Right kidney (tissue), 1 donor: ENCODE results near the gene AGAP1.
"Not testable (repeated sequence)": the region's sequence is repeated elsewhere in the genome, so short reads cannot be mapped to it uniquely, and the experiment has no call there.

Source experiments
- DNase-seq: peaks from one replicate; pipeline ENCODE4 v3.0.0-alpha.2; 2016

AGAP1 gene

GRCh38 chr2:236046715-236047114, 552.9 kb downstream of the AGAP1 start:
- no peak for DNase-seq

GRCh38 chr2:236047176-236047575, 553.3 kb downstream of the AGAP1 start:
- DNase-seq: no peak

GRCh38 chr2:236047886-236048540, 554.2 kb downstream of the AGAP1 start:
- DNase-seq: no peak

- no peak for DNase-seq
Measured at GRCh38 chr2:236049981-236050380, 556.1 kb downstream of the AGAP1 start.

- no peak for DNase-seq
Measured at GRCh38 chr2:236051351-236051750, 557.5 kb downstream of the AGAP1 start.

GRCh38 chr2:236051806-236052205, 558.0 kb downstream of the AGAP1 start:
- DNase-seq: no peak

GRCh38 chr2:236052206-236052605, 558.4 kb downstream of the AGAP1 start:
- DNase-seq: no peak

GRCh38 chr2:236052926-236053821, 559.3 kb downstream of the AGAP1 start:
- no peak for DNase-seq

- no peak for DNase-seq
Measured at GRCh38 chr2:236054125-236054524, 560.3 kb downstream of the AGAP1 start.

GRCh38 chr2:236054621-236055305, 560.9 kb downstream of the AGAP1 start:
- no peak for DNase-seq

- DNase-seq: no peak
Measured at GRCh38 chr2:236055471-236055870, 561.6 kb downstream of the AGAP1 start.

GRCh38 chr2:236056141-236056540, 562.3 kb downstream of the AGAP1 start:
- DNase-seq: no peak

GRCh38 chr2:236057375-236057774, 563.5 kb downstream of the AGAP1 start:
- DNase-seq: no peak

GRCh38 chr2:236061497-236061896, 567.7 kb downstream of the AGAP1 start:
- DNase-seq: no peak

GRCh38 chr2:236061899-236062298, 568.1 kb downstream of the AGAP1 start:
- DNase-seq: no peak

- not testable (repeated sequence) for DNase-seq
Measured at GRCh38 chr2:236062806-236063205, 569.0 kb downstream of the AGAP1 start.

GRCh38 chr2:236063994-236064393, 570.2 kb downstream of the AGAP1 start:
- no peak for DNase-seq

- DNase-seq: no peak
Measured at GRCh38 chr2:236065314-236066160, 571.7 kb downstream of the AGAP1 start.

GRCh38 chr2:236070236-236070635, 576.4 kb downstream of the AGAP1 start:
- DNase-seq: no peak

GRCh38 chr2:236073246-236073645, 579.4 kb downstream of the AGAP1 start:
- DNase-seq: no peak

GRCh38 chr2:236073867-236074655, 580.2 kb downstream of the AGAP1 start:
- DNase-seq: no peak
